ENCODE results near the gene CSNK1G3. TPM values are rescaled to one million over a fixed set of nuclear protein-coding genes. Genes with fewer than 3 reads are reported as not detected.

CSNK1G3 gene
- 45.6 and 81.2 TPM in 2 replicates for total RNA-seq

GRCh38 chr5:123511648-123512605 lies at the start of gene CSNK1G3:
Gene CSNK1G3 (plus strand): TSS chr5:123512177. CDS start chr5:123545664, 33,487 bp downstream.

Other genes with a start within 250 kb of the CSNK1G3 start
- gene CEP120, start 88.8 kb upstream of the CSNK1G3 start, total RNA-seq = 19.2 and 21.7 TPM in 2 replicates

Measured in regular cardiac myocyte (primary cell).